GM18858 (cell line): Measurements from ENCODE around the gene GPRC5B.

Experiments
- ATAC-seq: cut with Tn5 transposase; IDR thresholded peaks from one replicate; pipeline ENCODE4 v1.9.1; 2021; ENCODE audit not compliant: unreplicated experiment

Gene GPRC5B

GRCh38 chr16:19898924-19899604 is 14.4 kb upstream of the GPRC5B start:
- ATAC-seq, result no peak

DNA sequence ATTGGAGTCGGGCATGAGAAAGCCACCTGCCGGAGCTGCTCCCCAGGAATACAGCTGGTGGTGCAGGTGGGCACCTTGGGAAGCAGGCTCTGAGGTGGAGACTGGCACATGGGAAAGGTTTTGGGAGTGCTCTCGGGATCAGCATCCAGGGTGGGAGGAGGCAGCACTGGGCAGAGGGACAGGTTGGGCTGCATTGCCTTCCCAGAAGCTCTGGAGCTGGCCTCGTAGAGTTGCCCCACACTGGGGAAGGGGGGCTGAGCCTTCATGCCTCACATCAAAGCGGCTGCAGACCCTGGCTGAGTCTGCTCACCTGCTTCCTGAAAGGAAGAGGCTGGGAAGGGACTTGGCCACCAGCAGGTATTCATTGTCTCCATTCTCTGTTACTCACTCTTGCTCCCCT is 13.5 kb upstream of the GPRC5B start:
- ATAC-seq, result no peak

DNA sequence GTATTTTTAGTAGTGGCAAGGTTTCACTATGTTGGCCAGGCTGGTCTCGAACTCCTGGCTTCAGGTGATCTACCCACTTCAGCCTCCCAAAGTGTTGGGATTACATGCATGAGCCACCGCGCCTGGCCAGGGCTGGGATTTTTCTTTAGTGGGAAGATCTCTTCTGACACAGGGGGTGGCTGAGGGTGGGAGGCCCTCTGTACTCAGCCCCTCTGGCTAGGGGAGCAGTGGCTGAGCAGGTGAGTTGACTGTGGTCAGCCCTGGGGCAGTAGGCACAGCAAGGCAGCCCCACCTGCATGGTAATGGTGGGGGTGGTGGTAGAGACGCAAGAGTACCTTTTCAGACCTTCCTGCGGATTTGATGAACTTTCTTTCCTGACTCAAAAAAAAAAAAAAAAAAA is 12.3 kb upstream of the GPRC5B start:
- no peak for ATAC-seq

DNA sequence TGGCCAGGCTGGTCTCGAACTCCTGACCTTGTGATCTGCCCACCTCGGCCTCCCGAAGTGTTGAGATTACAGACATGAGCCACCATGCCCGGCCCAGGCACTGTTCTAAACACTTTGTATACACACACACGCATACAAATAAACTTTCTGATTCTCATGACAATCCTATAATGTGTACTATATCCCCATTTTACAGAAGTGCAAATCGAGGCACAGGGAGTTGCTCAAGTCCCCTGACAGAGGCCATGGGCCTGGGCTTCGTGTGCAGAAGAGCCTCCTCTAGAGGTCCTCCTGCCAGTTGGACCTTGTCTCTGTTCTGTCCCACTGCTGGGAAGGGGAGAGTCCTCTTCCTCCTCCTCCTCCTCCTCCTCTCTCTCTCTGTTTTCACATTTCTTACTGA is 9.9 kb upstream of the GPRC5B start:
- ATAC-seq, result no peak

DNA sequence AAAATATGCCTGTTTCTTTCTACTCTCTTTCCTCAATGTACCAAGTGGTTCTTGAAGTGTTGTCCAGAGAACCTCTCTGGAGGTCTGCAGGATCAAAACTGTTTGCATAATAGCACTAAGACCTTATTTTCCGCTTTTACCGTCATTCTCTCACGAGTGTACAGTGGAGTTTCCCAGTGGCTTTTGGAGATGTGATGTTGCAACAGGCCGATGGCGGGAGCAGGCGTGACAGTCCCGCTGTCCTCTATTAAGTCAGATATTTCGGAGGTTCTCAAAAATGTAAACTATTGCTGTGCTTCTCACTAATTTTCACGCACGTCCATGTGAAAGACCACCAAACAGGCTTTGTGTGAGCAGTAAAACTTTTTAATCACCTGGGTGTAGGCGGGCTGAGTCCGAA is 8.3 kb upstream of the GPRC5B start:
- ATAC-seq, result no peak

DNA sequence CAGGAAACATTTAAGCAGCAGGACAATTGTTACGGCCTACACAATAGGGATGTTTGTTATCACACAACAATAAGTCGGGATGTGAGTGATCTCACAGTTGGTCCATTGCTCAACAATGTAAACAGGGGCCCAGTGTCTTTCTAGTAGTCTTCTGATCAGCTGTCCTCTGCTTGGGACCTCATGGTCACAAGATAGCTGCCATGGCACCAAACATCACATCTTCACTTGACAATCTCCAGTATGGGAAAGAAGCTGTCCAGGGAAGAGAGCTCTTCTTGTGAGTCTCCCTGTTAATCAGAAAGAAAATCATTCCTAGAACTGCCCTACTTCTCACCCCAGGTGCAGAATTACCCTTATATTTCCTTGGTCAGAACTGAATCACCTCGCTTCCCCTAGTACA is 6.3 kb upstream of the GPRC5B start:
- ATAC-seq, result no peak

DNA sequence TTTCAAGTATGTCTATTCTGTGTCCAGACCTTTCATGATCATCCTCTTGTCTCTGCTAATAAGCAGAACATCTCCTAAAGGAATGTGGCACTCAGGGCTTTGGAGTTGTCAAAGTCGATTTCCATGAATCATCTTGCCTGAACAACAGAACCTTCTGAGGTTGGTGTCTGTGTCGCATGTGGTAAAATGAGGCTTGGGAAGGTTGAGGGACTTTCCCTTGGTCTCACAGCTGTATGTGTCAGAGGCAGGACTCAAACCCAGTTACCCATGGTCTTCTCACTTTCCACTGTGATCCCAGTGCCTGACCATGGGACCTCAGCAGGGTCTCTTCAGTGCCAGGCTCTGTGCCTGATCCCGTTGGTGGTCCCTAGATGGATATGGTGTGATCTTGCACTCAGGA is 4.2 kb upstream of the GPRC5B start:
- no peak for ATAC-seq

DNA sequence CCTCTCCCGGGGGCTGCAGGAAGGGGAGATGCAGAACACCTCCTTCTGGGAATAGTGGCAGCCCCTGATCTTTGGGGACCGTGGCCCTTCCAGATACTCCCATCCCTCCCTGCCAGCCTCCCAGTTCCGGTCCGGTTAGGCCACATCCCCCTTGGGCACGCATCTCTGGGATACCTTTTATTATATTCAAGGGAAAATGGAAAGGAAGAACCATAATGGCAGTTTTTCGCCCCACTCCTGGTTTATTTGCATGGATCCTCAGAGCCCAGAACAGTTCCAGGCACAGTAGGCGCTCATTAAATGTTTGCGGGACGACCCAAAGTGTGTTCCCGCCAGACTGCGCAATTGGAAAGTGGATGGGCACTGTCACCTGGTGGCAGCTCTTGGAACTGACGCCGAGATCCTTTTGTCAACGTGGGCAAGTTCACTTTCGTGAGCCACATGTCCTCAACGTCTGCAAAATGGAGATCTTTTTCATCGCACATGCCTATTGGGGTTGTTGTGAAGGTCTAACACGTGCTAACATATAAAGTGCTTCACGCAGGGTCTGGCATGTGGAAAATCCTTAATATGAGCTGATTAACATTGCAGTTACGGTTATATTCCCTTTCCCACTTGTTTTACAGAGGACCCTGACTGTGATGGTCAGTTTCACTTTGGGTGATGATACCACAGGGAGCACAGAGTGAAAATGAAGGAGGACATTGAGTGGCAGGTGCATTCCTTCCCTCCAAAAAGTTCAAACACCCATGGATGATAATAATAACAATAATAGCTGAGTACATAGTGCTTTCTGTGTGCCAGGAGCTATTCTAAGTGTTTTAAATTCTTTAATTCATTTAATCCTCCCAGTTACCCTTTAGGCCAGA is 1.7 kb upstream of the GPRC5B start:
- peak; percentile 77 for ATAC-seq

GRCh38 chr16:19885451-19886072 is 914 bp upstream of the GPRC5B start:
- ATAC-seq, result no peak

DNA sequence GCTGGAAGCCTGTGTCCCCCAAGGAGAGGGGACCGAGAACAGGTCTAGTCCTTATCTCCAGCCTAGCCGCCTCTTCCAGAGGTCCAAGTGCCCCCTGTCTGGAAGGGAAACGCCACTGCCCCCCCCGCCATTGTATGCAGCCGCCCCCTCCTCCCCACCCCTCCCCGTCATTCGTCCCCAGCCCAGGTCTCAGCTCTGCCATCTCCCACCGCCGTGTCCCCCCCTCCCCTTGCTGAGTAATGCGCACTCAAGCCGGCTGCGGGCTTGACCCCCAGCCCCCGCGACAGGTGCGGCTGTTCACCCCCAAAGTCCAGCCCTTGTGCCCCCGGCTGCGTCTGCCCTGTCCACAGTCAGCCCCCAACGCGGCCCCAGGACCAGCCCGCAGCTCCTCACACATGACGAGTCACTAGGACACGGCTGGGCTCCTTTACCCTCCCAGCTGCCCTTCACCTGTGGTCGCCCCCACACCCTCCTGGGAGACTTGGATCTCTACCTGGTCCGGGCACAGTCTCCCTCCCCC is 622 bp downstream of the GPRC5B start:
- ATAC-seq, result no peak

DNA sequence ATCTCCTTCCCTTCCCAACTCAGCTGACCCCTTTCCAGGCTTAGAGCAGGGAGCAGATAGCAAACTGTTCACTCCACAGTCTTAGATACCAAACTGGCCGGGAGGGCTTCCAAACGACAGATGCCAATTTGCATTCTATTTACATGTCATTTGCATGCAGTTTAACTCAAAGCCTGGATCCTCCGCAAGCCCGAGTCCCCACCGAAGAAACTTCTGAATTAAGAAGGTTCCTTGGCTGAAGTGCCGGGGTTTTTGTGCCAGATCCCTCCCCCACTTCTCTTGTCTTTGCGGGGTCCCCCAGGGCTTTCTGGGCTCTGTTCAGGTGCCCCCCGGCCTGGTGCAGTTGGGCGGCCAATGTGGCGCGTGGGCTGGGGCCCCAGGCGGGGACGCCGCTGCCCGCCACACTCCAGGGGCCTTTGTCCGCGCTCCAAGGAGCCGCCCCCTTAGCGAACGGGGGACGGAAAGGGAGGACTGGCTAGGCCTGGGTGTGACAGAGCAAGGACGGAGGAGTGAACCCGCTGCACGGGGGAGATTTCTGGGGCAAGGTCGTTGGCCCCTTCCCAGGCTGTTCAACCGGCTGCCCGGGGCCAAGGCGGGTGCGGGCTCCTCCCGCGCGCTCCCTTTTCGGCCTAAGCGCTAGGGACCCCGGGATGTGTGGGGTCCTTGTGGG is 1.2 kb downstream of the GPRC5B start:
- ATAC-seq, result no peak

GRCh38 chr16:19882646-19883045 is 2.0 kb downstream of the GPRC5B start:
- ATAC-seq, result no peak

GRCh38 chr16:19882186-19882585 is 2.5 kb downstream of the GPRC5B start:
- no peak for ATAC-seq

DNA sequence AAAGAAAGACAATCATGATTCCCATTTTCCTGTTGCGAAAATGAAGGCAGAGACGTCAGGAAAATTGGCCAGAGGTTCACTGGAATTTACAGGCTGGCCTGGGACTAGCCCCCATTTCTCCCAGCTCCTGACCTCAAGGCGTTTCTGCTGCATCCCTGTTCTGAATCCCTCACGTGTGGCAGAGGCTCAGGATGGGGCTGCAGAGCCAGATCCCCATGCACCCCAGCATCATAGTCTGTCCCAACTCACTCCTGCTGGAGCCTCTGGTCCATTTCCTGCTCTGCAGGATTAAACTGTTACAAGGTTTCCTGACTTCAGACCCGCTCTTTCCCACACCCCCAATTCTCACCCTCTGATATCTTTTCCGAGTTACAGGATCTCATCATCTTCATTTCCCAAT is 2.9 kb downstream of the GPRC5B start:
- ATAC-seq, result no peak

DNA sequence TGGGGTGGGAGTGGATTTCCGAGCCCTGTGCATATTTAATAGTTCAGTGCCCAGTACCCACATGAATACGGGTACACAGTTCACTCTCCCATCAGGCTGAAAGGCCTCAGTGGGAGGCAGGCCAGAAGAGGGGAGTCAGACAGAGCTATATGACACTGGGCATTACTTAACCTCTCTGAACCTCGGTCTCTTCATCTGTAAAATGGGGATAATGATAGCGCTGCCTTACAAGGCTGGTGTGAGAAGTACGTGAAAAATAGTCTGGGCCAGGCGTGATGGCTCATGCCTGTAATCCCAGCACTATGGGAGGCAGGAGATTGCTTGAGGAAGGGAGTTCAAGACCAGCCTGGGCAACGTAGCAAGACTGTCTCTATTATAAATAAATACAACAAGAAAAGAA is 3.6 kb downstream of the GPRC5B start:
- no peak for ATAC-seq

DNA sequence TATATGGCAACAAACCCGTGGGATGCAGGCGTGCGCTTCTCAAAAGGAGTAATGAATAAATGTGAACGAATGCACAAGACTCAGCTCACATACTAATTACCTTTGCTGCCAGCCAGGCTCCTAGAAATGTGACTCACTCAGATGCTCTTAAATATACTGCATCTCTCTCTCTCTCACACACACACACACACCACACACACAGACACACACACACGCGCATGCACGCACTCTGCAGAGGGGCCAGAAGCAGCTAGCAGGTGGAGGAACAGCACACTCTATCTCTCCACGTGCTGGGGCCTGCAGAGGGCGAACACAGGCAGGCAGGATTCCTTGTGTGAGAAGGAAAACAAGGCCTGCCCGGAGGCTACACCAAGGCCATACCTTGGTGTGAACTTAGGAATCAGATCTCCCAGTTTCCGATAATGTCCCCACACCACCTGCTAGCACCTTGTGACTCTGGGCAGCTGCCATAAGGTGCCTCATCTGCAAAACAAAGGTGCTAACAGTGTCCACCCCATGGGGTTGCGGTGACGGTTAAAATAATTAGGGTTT is 5.3 kb downstream of the GPRC5B start:
- ATAC-seq, result no peak

DNA sequence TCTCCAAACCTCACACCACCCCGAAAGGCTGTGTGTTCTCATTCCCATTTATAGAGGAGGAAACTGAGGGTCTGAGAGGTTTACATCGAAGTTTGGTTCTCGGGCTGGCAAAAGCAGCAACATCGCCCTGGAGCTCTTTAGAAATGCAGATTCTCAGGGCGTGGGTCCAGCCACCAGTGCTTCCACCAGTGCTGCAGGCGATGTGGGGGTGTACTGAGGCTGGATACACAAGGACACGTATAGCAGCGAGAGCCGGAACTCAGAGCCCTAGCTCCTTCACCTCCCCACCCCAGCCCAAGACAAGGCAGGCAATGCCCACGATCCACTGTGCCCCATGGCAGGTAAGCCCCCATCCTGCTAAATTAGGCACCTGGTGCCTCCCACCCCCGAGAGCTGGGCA is 5.9 kb downstream of the GPRC5B start:
- ATAC-seq, result no peak

- no peak for ATAC-seq
Observed at GRCh38 chr16:19876501-19877059, 8.1 kb downstream of the GPRC5B start.

DNA sequence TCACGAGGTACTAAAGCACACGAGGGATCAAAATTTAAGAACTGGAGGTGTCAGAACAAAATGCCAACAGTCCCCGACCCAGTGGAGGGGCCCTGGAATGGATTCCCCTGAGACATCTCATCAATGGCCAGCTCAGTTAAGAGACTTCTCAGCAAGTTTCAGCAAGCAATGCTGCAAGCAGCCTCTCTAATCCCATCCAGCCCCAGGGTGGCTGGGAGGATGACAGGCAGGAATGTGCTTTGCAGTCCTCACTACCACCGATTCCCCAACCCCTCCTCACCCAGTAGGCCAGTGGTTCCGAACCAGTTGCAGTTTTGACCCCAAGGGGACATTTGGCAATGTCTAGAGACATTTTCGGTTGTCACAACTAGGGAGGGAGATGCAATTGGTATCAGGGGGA is 8.7 kb downstream of the GPRC5B start:
- ATAC-seq, result no peak

DNA sequence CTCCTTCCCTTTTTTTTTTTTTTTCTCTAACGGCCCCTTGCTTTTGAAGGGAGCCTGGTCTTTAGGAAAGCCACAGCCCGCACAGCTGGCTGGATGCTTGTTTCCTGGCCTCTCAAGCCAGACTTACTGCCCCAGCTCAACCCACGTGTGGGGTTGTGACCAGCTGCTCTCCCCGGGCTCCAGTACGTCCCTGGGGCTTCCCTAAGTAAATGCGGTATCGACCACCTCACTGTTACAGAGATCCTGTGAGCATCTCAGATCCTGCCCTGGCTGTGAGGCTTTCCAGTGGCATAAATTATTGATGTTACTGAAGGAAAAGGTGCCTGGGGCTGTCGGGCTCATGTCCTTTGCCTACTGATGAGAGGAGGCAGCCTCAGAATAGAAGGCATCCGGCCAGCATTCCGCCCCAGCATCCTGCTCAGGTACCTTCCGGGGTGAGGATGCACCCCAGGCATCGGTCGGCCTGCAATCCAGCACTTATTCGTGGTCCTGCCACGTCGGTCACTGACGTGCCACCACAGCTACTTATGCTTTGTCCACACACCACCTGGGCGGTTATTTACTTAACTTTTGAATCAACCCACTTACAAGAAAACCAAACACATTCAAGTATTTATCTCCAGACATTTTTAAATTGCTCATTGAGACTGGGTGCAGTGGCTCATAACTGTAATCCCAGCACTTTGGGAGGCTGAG is 9.6 kb downstream of the GPRC5B start:
- ATAC-seq, result no peak
